Immature natural killer cell (primary cell): ENCODE measurements around the gene ZBP1. TPM values are rescaled to one million over a fixed set of nuclear protein-coding genes. Genes with fewer than 3 reads are reported as not detected.

Source experiments
- DNase-seq, 3 donors: peaks; one replicate each; pipeline ENCODE4 v3.0.0; 2022; ENCODE audit warnings: mixed read lengths in 1 of 3
- H3K27ac Mint-ChIP-seq, 6 donors: one replicate each; pipeline ENCODE4 v1.8.0; 2020; ENCODE audit warnings: mixed read lengths in 6 of 6, mild to moderate bottlenecking in 5 of 6, inconsistent platforms in 4 of 6, moderate library complexity in 3 of 6
- H3K27me3 Mint-ChIP-seq, 3 donors: one replicate each; pipeline ENCODE4 v1.8.0; 2020 to 2021; ENCODE audit warnings: low read depth in 3 of 3, mild to moderate bottlenecking in 3 of 3, mixed read lengths in 3 of 3, moderate library complexity in 3 of 3, inconsistent platforms in 1 of 3
- H3K36me3 Mint-ChIP-seq, 3 donors: one replicate each; pipeline ENCODE4 v1.8.0; 2020; ENCODE audit warnings: mixed read lengths in 3 of 3, inconsistent platforms in 2 of 3, mild to moderate bottlenecking in 2 of 3
- H3K4me1 Mint-ChIP-seq, 2 donors: one replicate each; pipeline ENCODE4 v1.8.0; 2020; ENCODE audit warnings: inconsistent platforms in 2 of 2, mild to moderate bottlenecking in 2 of 2, mixed read lengths in 2 of 2, moderate library complexity in 1 of 2
- H3K4me3 Mint-ChIP-seq, 5 donors: one replicate each; pipeline ENCODE4 v1.8.0; 2020; ENCODE audit warnings: mild to moderate bottlenecking in 5 of 5, mixed read lengths in 5 of 5, inconsistent platforms in 3 of 5, moderate library complexity in 3 of 5
- H3K9me3 Mint-ChIP-seq, 6 donors: one replicate each; pipeline ENCODE4 v1.8.0; 2020; ENCODE audit warnings: mild to moderate bottlenecking in 6 of 6, mixed read lengths in 6 of 6, inconsistent platforms in 4 of 6, moderate library complexity in 3 of 6
- polyA plus RNA-seq, 3 donors: library from polyadenylated mRNA; unstranded; fragments of 300-500 nt; fragmentation: Illumina TruSeq; gene quantifications; one replicate each; pipeline ENCODE4 v1.2.3, GENCODE V29; 2021

Gene ZBP1, protein sequence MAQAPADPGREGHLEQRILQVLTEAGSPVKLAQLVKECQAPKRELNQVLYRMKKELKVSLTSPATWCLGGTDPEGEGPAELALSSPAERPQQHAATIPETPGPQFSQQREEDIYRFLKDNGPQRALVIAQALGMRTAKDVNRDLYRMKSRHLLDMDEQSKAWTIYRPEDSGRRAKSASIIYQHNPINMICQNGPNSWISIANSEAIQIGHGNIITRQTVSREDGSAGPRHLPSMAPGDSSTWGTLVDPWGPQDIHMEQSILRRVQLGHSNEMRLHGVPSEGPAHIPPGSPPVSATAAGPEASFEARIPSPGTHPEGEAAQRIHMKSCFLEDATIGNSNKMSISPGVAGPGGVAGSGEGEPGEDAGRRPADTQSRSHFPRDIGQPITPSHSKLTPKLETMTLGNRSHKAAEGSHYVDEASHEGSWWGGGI
- 10 to 100 TPM; 29.0 to 43.5 (median 32.2) TPM for polyA plus RNA-seq

DNA sequence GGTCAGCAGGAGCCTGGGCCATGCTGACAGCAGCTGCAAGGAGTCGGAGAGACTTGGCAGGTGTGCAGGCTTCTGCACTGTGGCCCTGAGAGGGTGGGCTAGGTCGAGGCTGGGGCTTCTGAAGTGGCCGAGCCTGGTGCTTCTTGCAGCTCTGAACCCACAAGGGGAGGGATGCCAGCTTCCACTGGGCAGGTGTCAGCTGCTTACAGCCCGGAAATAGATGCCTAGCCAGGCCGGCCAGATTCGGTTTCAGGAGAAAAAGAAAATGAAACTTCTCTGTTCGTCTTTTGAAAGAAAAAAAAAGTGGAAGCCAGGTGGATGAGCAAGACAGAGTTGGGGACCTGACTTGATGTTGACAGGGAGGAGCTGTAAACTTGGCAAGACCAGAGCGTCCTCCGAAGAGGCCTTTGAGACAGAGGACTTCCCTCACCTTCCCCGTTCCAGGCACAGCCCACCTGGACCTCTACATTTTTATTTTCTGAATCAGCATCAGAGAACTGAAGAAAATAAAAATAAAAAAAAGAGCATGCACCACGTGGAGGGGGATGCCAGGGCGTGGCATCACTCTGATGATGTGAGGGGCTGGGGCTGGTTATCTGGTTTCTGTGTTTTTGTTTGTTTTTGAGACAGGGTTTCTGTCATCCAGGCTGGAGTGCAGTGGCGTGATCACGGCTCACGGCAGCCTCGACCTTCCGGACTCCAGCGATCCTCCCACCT lies at the start of gene ZBP1:
Gene ZBP1 (minus strand): TSS at position 153 of the 717 bp plus-strand sequence. CDS start 131 bp downstream, at position 22.
- H3K27me3 Mint-ChIP-seq = peaks cover 18 to 34% (median 20%) of the 10 kb centered on the region in 3 donors
- peak within 1 kb of the TSS; percentile 95 to 100 (median 98) for H3K27ac Mint-ChIP-seq
- H3K4me1 Mint-ChIP-seq = peaks cover 63 to 69% of the 10 kb centered on the region in 2 donors
- H3K36me3 Mint-ChIP-seq = peaks cover 7 to 15% (median 14%) of the 10 kb centered on the region in 3 donors
- peak within 1 kb of the TSS; percentile 87 to 95 (median 94) for H3K4me3 Mint-ChIP-seq
- peak; percentile 82 for DNase-seq
- H3K9me3 Mint-ChIP-seq = peaks cover 0 to 5% (median under 1%) of the 10 kb centered on the region in 6 donors

DNA sequence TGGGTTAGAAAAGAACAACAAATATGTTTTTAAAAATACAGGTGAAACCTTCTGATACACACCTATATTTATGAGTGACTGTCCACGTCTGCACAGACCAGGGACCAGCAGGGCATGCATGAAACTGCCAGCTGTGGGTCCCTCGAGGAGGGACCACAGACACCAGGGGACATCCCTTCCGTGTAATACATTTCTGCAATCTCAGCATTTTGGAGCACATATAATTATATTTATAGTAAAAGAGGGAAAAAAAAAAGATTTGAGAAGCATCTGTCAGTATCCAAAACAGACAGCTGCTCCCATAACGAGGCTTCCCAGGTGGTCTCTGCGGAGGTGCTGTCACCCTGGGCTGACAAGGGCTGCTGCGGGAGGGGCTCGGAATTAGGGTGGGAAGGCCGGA lies 49.4 kb upstream of the ZBP1 start:
- Mint-ChIP-seq H3K9me3 (no peaks in the 10 kb centered on the region), H3K36me3 (no peaks in the 10 kb centered on the region), H3K4me3 (no peak overlapping the region), H3K27me3 (peaks cover 0 to 7% (median 5%) of the 10 kb centered on the region in 3 donors), H3K27ac (no peak overlapping the region), H3K4me1 (no peaks in the 10 kb centered on the region)
- no peak for DNase-seq

DNA sequence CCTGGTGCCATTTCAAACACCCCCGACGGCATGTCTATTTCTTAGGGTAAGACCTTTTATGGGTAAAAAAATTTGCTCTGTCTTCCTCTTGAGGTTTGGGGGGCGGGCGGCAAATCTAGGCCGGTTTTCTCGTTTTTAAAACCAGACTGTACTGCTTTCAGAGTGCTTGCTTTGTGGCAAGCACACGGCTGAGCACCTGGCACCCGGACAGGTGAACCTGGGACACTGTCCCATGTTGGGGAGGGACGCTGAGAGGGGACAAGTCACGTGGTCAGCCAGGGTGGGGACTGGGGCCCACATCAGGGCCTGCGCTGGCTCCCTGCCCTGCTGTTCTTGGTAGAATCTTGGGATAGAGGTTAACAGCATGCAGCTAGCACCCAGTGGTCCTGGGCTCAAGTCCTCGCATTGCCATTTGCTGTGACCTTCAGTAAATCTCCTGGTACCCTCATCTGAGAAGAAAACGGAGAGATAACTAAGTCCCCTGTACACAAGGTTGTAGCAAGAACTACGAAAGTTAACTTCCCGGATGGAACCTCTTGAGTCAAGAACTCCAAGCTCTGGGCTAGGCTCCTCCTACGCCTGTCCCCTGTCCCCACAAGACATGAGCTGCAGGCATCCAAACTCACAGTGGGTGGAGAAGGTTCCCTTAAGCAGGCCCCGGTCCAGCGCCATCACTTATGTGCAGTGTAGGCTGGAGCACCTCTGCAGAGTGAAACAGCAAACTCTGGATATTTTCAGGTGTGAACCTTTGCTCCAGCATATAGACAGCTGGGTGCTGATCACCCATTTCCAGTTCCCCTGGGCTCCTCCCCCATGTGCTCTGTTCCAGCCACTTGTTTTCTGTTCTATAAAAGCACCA lies 47.9 kb upstream of the ZBP1 start:
- H3K4me3 Mint-ChIP-seq = no peak overlapping the region
- DNase-seq = no peak
- no peaks in the 10 kb centered on the region for H3K36me3 Mint-ChIP-seq
- peaks cover 0 to 6% (median 3%) of the 10 kb centered on the region in 3 donors for H3K27me3 Mint-ChIP-seq
- no peaks in the 10 kb centered on the region for H3K9me3 Mint-ChIP-seq
- H3K4me1 Mint-ChIP-seq = no peaks in the 10 kb centered on the region
- H3K27ac Mint-ChIP-seq = no peak overlapping the region

DNA sequence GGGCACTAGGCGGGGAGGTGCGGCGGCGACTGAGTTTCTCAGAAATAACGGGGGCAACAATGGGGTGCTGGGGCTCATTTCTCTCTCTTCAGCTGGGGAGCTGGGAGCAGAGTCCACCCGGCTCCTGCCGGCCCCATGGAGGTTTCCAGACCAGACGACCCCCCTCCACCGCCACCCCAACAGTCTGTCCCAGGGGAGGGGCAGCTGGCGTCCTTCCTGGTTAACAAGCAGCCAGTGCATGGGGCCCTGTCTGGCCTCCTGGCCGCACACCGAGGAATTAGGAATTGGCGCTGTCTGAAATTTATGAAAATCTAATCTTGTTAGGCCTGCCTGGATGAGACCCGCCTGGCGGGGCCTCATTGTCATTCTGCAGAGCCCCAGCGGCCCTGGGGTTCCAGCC lies 47.2 kb upstream of the ZBP1 start:
- no peak for DNase-seq
- Mint-ChIP-seq H3K4me1 (no peaks in the 10 kb centered on the region), H3K27ac (no peak overlapping the region), H3K9me3 (no peaks in the 10 kb centered on the region), H3K27me3 (peaks cover 0 to 6% (median 3%) of the 10 kb centered on the region in 3 donors), H3K36me3 (no peaks in the 10 kb centered on the region), H3K4me3 (no peak overlapping the region)

DNA sequence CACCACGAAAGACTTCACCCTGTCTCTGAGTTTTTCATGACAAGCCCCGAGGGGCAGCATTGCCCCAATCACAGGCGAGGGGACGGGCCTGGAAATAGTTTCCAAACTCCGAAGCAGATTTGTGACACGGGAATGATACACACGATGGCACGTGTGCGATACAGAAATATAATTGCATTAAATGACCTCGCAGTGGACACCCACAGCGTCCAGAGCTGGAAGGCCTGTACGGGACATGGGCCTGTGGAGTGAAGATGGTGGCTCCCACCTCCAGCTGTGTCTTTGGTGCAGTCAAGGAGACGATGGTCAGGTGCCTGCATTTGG lies 46.6 kb upstream of the ZBP1 start:
- no peaks in the 10 kb centered on the region for H3K36me3 Mint-ChIP-seq
- H3K27me3 Mint-ChIP-seq = peaks cover 0 to 4% (median under 1%) of the 10 kb centered on the region in 3 donors
- H3K27ac Mint-ChIP-seq = no peak overlapping the region
- no peak overlapping the region for H3K4me3 Mint-ChIP-seq
- no peaks in the 10 kb centered on the region for H3K4me1 Mint-ChIP-seq
- DNase-seq = no peak
- no peaks in the 10 kb centered on the region for H3K9me3 Mint-ChIP-seq

DNA sequence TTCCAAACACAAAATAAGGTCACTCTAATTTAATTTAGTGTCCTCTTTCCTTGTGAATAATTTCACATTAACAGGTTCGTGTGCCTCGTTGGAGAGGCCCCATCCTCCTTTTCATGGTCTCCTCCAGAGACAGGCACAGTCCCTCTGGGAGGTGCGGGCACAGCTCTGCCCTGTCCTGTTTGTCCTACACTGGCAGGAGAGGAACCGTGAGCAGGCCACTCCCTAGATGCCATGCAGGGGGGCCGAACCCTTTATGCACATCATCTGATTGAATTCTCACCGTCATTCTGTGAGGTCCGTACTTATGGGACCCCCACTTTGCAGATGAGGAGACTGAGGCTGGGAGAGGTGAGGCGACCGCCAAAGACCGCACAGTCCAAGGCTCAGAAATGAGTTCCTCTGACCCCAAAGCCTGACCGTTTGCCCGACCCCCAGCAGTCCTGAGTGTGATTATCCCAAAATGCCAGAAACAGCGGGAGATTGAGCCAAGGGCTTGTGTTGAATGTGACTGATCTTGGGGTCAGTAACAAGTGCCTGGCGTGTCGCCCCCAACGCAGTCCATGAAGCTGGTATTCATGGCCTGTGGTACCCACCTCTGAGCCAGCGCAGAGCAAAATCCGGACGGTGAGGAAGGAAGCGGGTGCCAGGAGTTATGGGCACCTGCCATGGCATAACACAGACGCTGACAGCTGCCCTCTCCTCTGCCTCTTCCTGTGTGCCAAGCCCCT lies 46.0 kb upstream of the ZBP1 start:
- no peak overlapping the region for H3K4me3 Mint-ChIP-seq
- H3K27me3 Mint-ChIP-seq = peaks cover 0 to 5% (median 0%) of the 10 kb centered on the region in 3 donors
- H3K27ac Mint-ChIP-seq = no peak overlapping the region
- H3K4me1 Mint-ChIP-seq = no peaks in the 10 kb centered on the region
- H3K9me3 Mint-ChIP-seq = no peaks in the 10 kb centered on the region
- H3K36me3 Mint-ChIP-seq = no peaks in the 10 kb centered on the region
- no peak for DNase-seq

DNA sequence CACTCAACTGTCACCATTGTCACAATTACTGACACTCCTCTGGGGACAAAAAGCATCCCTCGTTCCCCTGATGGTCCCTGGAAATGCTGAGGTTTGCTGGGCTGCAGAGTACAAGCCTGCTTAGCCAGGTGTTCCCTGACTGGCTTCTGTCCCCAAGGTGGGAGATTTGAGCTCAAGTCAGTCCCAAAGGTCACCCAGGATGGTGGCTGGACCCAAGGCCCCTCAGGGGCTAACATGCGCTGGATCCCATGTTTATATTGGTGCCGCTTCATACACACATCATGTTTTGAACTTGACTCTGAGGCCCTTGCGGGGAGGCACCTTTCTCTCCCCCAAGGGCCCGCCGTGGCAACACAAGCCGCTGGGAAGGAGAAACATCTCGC lies 45.4 kb upstream of the ZBP1 start:
- Mint-ChIP-seq H3K36me3 (no peaks in the 10 kb centered on the region), H3K9me3 (no peaks in the 10 kb centered on the region), H3K4me1 (no peaks in the 10 kb centered on the region), H3K27ac (no peak overlapping the region), H3K27me3 (peaks cover 0 to 5% (median 0%) of the 10 kb centered on the region in 3 donors), H3K4me3 (no peak overlapping the region)
- no peak for DNase-seq

DNA sequence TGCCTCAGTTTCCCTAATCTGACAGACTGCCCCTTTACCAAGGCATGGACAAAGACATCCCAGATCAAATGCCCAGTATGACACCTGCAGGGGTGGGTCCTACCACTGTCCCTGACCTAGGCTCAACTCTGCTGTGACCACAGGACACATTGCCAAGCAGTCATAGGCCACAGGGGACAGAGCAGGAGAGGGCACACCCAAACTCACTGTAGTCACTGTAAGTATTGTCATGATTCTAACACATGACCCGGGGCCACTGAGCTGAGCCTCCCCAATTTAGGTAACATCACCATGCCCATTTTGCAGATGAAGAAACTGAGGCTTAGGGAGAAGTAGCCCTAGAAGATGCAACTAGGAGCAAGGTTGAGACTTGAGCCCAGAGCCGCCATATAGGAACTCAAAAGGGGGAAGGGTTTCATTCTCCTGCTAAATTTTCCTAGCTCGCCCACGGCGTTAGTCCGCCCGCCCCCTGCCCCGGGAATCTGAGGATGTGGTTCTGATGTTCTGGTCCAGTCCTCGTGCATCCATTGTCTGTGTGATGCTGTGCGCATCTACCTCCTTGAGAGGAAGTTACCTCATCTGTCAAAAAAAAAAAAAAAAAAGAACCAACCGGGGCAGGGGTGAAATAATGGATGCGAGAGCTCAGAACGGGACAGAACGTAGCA lies 44.8 kb upstream of the ZBP1 start:
- H3K27me3 Mint-ChIP-seq = peaks cover 0 to 5% (median 0%) of the 10 kb centered on the region in 3 donors
- no peaks in the 10 kb centered on the region for H3K36me3 Mint-ChIP-seq
- H3K4me1 Mint-ChIP-seq = no peaks in the 10 kb centered on the region
- no peak for DNase-seq
- H3K9me3 Mint-ChIP-seq = no peaks in the 10 kb centered on the region
- H3K4me3 Mint-ChIP-seq = no peak overlapping the region
- H3K27ac Mint-ChIP-seq = peak overlapping the region in 1 of 6 donors; percentile 40

DNA sequence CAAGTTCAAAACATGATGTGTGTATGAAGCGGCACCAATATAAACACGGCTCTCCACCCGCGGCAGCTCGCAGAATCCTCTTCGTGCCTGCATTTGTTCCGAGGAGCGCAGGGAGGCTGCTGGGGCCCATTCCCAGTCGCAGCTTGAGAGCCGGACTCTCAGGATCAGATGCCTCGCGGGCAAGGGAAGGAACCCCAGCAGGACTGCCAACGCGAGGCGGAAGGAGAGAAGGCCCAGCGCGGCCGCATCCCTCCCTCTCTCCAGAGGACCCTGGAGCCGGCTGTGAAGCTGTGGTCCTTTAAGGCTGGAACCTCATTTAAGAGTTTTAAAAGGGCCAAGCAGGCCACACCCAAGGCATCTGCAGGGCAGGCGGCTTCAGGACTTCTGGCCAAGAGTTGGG lies 44.2 kb upstream of the ZBP1 start:
- Mint-ChIP-seq H3K27me3 (peaks cover 0 to 5% (median 0%) of the 10 kb centered on the region in 3 donors), H3K9me3 (no peaks in the 10 kb centered on the region), H3K36me3 (no peaks in the 10 kb centered on the region), H3K4me3 (no peak overlapping the region), H3K27ac (no peak overlapping the region), H3K4me1 (no peaks in the 10 kb centered on the region)
- no peak for DNase-seq

DNA sequence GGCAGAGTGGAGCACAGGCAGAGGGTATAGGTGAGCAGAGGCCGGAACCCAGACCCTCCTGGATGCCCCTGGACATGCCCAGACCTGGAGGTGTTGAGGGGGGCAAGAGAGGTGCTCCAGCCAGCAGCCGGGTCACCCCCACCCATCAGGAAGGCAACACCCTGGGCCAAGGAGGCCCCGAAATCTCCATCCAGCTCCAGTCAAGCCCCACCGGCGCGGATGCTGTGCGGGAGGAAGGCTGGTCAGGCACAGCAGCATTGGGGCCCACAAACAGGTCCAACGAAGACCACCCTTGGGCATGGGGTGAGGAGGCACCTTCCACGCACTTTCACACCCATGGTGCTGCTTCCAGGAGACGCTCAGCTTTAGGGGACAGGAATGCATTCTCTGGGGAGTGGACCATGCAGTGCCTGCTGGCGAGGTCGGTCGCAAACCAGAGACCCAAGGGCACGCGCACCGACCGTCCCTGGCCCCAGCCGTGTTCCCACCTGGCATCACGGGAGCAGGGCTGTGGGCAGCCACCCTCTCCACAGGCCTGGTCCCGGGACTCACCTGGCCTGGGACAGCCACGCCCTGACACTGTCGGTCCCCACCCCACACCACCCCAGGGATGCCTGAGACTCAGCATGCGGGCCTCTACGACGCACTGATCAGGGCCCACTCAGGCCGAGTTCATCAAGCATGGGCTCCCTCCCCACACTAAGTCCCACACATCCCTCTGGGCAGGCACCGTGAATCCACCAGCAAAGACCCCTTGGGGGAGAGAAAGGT lies 43.6 kb upstream of the ZBP1 start:
- H3K9me3 Mint-ChIP-seq = no peaks in the 10 kb centered on the region
- DNase-seq = no peak

DNA sequence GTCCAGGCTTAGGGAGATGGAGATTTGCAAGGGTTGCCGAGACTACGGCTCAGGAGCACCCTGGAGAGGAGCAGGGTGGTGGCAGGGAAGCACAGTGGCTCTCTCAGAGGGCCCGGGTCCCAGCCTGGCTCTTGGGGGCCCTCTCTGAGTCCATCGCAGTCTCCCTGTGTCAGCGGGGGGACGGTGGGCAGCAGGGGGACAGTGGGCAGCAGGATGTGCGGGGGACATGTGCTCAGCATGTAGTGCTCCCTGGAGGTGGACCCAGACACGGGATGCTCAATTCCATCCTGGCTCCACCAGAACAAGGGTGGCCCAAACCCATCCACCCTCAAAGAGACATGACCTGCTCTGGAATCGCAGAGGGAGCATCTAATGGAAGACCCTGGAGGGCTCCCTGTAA lies 43.0 kb upstream of the ZBP1 start:
- H3K9me3 Mint-ChIP-seq = no peaks in the 10 kb centered on the region
- H3K27ac Mint-ChIP-seq = no peak overlapping the region
- no peak for DNase-seq
- H3K36me3 Mint-ChIP-seq = no peaks in the 10 kb centered on the region
- peaks cover 0 to 5% (median 0%) of the 10 kb centered on the region in 3 donors for H3K27me3 Mint-ChIP-seq
- peaks cover 2 to 3% of the 10 kb centered on the region in 2 donors for H3K4me1 Mint-ChIP-seq
- no peak overlapping the region for H3K4me3 Mint-ChIP-seq

More for the DNA sequence above, 43.6 kb upstream of the ZBP1 start:
- H3K27me3 Mint-ChIP-seq = peaks cover 0 to 5% (median 0%) of the 10 kb centered on the region in 3 donors
- no peaks in the 10 kb centered on the region for H3K36me3 Mint-ChIP-seq
- no peak overlapping the region for H3K27ac Mint-ChIP-seq
- H3K4me3 Mint-ChIP-seq = no peak overlapping the region
- H3K4me1 Mint-ChIP-seq = no peaks in the 10 kb centered on the region

DNA sequence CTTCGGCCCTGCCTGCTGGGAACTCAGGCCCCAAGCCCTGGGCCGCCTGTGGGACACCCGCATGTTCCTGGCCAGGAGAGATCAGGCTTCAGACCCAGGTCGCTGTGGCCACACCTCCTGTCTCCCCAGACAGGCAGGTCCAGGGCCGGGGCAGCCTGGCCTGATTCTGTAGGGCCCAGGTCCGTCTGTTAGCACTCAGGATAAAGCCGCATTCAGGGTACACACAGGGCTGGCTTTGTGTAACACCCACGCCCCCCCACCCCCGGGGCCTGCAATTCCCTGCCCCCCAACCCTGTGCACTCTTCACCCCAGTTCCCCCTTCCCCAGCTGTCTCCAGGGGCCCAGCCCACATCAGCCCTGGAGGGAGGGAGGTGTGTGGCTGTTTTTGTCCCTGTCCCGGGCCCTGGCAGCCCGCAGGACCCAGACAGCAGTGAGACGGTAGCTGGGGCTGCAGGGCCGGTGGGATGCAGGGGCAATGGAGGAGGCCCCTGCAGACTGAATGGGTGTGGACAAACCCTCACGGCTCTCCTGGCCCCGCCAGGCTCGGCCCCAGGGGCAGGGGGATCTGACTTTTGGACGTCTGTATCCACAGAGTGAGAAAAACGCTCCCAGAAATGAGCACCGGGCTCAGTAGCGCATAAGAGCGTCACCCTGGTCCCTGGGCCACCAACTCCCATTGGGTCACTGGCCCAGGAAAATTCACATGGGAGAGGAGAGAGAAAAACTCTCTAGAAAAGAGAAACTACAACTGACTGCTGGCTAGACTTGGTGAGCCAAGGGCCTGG lies 42.4 kb upstream of the ZBP1 start:
- H3K27ac Mint-ChIP-seq = no peak overlapping the region
- H3K36me3 Mint-ChIP-seq = no peaks in the 10 kb centered on the region
- DNase-seq = no peak
- peaks cover 0 to 4% (median 0%) of the 10 kb centered on the region in 3 donors for H3K27me3 Mint-ChIP-seq
- no peak overlapping the region for H3K4me3 Mint-ChIP-seq
- H3K9me3 Mint-ChIP-seq = no peaks in the 10 kb centered on the region
- peaks cover 7 to 9% of the 10 kb centered on the region in 2 donors for H3K4me1 Mint-ChIP-seq
